Endodermal cell (in vitro differentiated cells): ENCODE results near the gene NMU. TPM values are rescaled to one million over a fixed set of nuclear protein-coding genes. Genes with fewer than 3 reads are reported as not detected.

Source experiments
- DNase-seq: peaks from one replicate; pipeline ENCODE4 v3.0.0-alpha.2; 2017
- H3K27ac ChIP-seq: 2 replicates; pipeline ENCODE4 v1.5.1; 2013; ENCODE audit warnings: mild to moderate bottlenecking, low read depth, low read length, moderate library complexity
- H3K27me3 ChIP-seq: 2 replicates; pipeline ENCODE4 v1.6.1; 2013; ENCODE audit warnings: mild to moderate bottlenecking, low read length, moderate library complexity; ENCODE audit not compliant: insufficient read depth, control insufficient read depth, poor library complexity, severe bottlenecking
- H3K36me3 ChIP-seq: 2 replicates; pipeline ENCODE4 v1.7.0; 2013; ENCODE audit warnings: mild to moderate bottlenecking, low read length, moderate library complexity; ENCODE audit not compliant: control insufficient read depth, insufficient read depth
- H3K4me1 ChIP-seq: one replicate; pipeline ENCODE4 v1.7.0; 2013; ENCODE audit warnings: low read length; ENCODE audit not compliant: control insufficient read depth, insufficient read depth
- H3K4me3 ChIP-seq: 2 replicates; pipeline ENCODE4 v1.5.1; 2013; ENCODE audit warnings: mild to moderate bottlenecking, low read length, moderate library complexity
- H3K9ac ChIP-seq: 2 replicates; pipeline ENCODE4 v1.6.1; 2013; ENCODE audit warnings: mild to moderate bottlenecking, low read length, moderate library complexity; ENCODE audit not compliant: poor library complexity, severe bottlenecking; ENCODE audit errors: extremely low read depth
- H3K9me3 ChIP-seq: 2 replicates; pipeline ENCODE4 v1.6.1; 2013; ENCODE audit warnings: mild to moderate bottlenecking, low read length, moderate library complexity; ENCODE audit not compliant: control insufficient read depth
- H3K27ac Mint-ChIP-seq: 2 replicates; pipeline ENCODE4 v1.8.0; 2020; ENCODE audit warnings: mixed read lengths
- H3K27me3 Mint-ChIP-seq: 2 replicates; pipeline ENCODE4 v1.8.0; 2021; ENCODE audit warnings: mild to moderate bottlenecking, mixed read lengths; ENCODE audit not compliant: insufficient read depth
- H3K36me3 Mint-ChIP-seq: 2 replicates; pipeline ENCODE4 v1.8.0; 2020; ENCODE audit warnings: low read depth, mixed read lengths
- H3K4me1 Mint-ChIP-seq: 2 replicates; pipeline ENCODE4 v1.8.0; 2020; ENCODE audit warnings: mixed read lengths
- H3K4me3 Mint-ChIP-seq: 2 replicates; pipeline ENCODE4 v1.8.0; 2020; ENCODE audit warnings: mild to moderate bottlenecking, moderate library complexity, mixed read lengths
- H3K9me3 Mint-ChIP-seq: 2 replicates; pipeline ENCODE4 v1.8.0; 2020; ENCODE audit warnings: mild to moderate bottlenecking, mixed read lengths
- CTCF ChIP-seq: fragments of 200-600 bp; sonication (generic); conservative IDR thresholded peaks from 2 replicates; pipeline ENCODE4 v1.5.0; 2021; ENCODE audit warnings: antibody characterized with exemption, mild to moderate bottlenecking
- WGBS, 2 experiments: methylation state at CpG; one replicate each; pipeline versions ENCODE4 v1.1.5 to v1.1.7; 2013; ENCODE audit warnings: missing lambda C conversion rate in 2 of 2, mixed read lengths in 1 of 2; ENCODE audit not compliant: insufficient coverage in 1 of 2, insufficient read length in 1 of 2; 5-methylcytosine and 5-hydroxymethylcytosine counted together
- total RNA-seq, 2 donors: library from RNA; stranded (reverse); fragmentation: NEBNext Ultra II Directional in 1 of 2; extraction: Animal tissue kit (Norgen Biotek cat#: 25700) in 1 of 2; gene quantifications; 2 replicates in 1 of 2; 3 replicates in 1 of 2; pipeline ENCODE4 v1.2.1, GENCODE V29; 2021

The NMU gene
- total RNA-seq, 2 donors from 2014 or later, result 9.6 to 17.2 TPM

DNA sequence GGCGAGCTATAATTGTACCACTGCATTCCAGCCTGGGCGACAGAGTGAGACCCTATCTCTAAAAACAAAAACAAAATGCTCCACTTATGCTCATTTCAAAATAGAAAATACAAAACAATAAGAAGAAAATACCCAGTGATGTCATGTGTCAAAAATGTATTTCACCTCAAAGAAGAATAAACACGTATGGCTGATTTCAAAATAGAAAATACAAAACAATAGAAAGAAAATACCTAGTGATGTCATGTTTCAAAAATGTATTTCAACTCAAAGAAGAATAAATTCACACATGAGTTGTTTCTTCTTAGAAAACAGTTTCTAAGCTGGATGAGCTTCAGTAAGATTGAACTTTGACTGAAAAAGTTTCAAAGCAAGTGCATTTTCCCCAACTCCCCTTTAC lies 23.8 kb downstream of the NMU start:
- H3K9me3 Mint-ChIP-seq, result no peaks in the 10 kb centered on the region
- DNase-seq, result no peak
- Histone ChIP-seq H3K4me1 (no peaks in the 10 kb centered on the region), H3K4me3 (no peak overlapping the region), H3K27me3 (no peaks in the 10 kb centered on the region), H3K9me3 (no peaks in the 10 kb centered on the region), H3K27ac (no peak overlapping the region), H3K9ac (no peak overlapping the region), H3K36me3 (no peaks in the 10 kb centered on the region)
- H3K27me3 Mint-ChIP-seq, result no peaks in the 10 kb centered on the region
- H3K4me1 Mint-ChIP-seq, result no peaks in the 10 kb centered on the region
- no peak overlapping the region for H3K4me3 Mint-ChIP-seq
- H3K27ac Mint-ChIP-seq, result no peak overlapping the region
- 91 to 100% methylated on average over 1 to 3 of the region's 3 CpGs for WGBS, 2 experiments
- H3K36me3 Mint-ChIP-seq, result no peaks in the 10 kb centered on the region
- no peak for TF ChIP-seq CTCF

GRCh38 chr4:55611358-55612059 lies 24.6 kb downstream of the NMU start:
- Histone ChIP-seq H3K36me3 (no peaks in the 10 kb centered on the region), H3K27me3 (no peaks in the 10 kb centered on the region), H3K4me3 (no peak overlapping the region), H3K4me1 (no peaks in the 10 kb centered on the region), H3K27ac (no peak overlapping the region), H3K9ac (no peak overlapping the region), H3K9me3 (no peaks in the 10 kb centered on the region)
- WGBS, 2 experiments, result 97 to 100% methylated on average over 2 to 3 of the region's 3 CpGs
- DNase-seq, result no peak
- H3K36me3 Mint-ChIP-seq, result no peaks in the 10 kb centered on the region
- no peak for TF ChIP-seq CTCF
- H3K4me3 Mint-ChIP-seq, result no peak overlapping the region
- H3K9me3 Mint-ChIP-seq, result no peaks in the 10 kb centered on the region
- no peaks in the 10 kb centered on the region for H3K27me3 Mint-ChIP-seq
- H3K4me1 Mint-ChIP-seq, result no peaks in the 10 kb centered on the region
- no peak overlapping the region for H3K27ac Mint-ChIP-seq

DNA sequence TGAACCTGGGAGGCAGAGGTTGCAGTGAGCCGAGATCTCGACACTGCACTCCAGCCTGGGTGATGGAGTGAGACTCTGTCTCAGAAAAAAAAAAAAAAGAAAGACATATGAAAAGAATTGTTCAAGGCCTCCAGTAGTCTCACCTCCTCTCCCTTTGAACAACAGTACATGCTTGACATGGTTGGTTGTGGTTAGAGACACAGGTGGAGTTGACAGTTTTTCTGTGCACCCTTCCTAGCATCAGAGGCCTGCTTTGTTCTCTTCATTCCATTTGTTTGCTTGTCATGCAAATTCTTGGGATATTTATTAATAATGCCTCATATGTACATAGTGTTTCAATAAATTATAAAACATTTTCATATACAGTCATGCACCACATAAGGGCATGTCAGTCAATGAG lies 25.7 kb downstream of the NMU start:
- H3K27ac Mint-ChIP-seq, result no peak overlapping the region
- WGBS, 2 experiments, result 91% methylated on average over 2 of the region's 2 CpGs; no CpG with 5 or more reads in 1 of the 2 experiments

More for the DNA sequence above, 25.7 kb downstream of the NMU start:
- no peaks in the 10 kb centered on the region for H3K27me3 ChIP-seq
- no peak for TF ChIP-seq CTCF
- Mint-ChIP-seq H3K36me3 (no peaks in the 10 kb centered on the region), H3K9me3 (no peaks in the 10 kb centered on the region), H3K4me1 (no peaks in the 10 kb centered on the region), H3K27me3 (no peaks in the 10 kb centered on the region), H3K4me3 (no peak overlapping the region)
- H3K9me3 ChIP-seq, result no peaks in the 10 kb centered on the region
- H3K9ac ChIP-seq, result no peak overlapping the region
- no peaks in the 10 kb centered on the region for H3K4me1 ChIP-seq
- H3K27ac ChIP-seq, result no peak overlapping the region
- DNase-seq, result no peak
- H3K4me3 ChIP-seq, result no peak overlapping the region
- no peaks in the 10 kb centered on the region for H3K36me3 ChIP-seq
